HG02938 (cell line): Measurements from ENCODE around the gene AP2B1.

Source experiments
- ATAC-seq: cut with Tn5 transposase; IDR thresholded peaks from one replicate; pipeline ENCODE4 v1.9.1; 2021; ENCODE audit warnings: mild to moderate bottlenecking, moderate library complexity; ENCODE audit not compliant: unreplicated experiment

Gene AP2B1

GRCh38 chr17:35621768-35622167 is 34.6 kb downstream of the AP2B1 start:
- no peak for ATAC-seq

DNA sequence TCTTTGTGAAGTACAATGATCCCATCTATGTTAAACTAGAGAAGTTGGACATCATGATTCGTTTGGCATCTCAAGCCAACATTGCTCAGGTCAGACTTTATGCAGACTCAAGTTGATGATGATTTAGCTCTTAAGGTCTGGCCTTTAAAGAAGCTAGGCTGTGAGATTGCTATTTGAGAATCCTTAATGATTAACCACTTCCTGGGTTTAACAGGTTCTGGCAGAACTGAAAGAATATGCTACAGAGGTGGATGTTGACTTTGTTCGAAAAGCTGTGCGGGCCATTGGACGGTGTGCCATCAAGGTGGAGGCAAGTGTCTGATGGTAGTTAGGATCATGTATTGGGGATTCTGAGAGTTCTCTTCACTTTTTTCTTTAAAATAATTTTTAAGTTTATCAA is 40.3 kb downstream of the AP2B1 start:
- no peak for ATAC-seq

DNA sequence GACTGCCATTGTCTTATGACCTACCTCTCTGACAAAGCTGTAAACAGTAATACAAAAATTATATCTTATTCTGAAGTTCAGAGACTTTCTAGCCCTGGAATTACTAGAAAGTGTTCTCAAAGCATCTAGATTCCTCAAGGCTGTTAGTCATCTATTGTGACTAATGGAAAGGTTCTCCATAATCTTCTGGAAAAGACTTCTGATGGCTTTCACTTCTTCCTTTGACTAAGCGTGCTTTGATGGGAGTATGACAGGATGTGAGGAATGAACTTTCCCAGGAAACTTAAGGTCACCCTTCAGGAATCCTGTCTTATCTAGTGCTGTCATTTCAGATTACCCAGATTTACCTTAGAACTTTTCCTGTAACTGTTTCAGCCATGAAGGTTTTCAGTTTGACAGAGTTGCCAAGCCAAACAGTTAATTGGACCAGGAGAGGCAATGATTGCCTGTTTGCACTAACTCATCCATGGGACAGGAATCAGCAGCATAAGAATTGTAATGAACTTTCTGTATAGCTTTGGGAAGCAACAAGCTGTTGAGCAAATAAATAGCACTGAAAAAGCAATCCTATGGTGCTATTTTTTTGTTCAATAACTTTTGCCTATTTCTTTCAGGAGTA is 43.5 kb downstream of the AP2B1 start:
- no peak for ATAC-seq

DNA sequence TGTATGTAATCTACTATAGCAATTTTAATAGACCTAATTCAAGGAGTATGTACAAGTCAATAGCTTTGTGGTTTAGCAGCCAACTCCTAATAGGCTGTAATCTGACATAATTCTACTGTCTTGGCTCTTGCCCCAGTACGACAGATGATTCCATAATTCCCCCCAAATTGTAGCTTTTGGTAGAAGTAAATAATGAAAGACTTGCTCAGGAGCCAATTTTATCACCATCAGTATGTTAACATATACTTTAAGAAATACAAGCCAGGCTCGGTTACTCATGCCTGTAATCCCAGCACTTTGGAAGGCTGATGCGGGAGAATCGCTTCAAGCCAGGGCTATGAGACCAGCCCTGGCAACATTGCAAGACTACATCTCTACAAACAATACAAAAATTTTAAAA is 53.9 kb downstream of the AP2B1 start:
- ATAC-seq, result no peak

GRCh38 chr17:35645923-35646322 is 58.8 kb downstream of the AP2B1 start:
- ATAC-seq, result no peak

GRCh38 chr17:35651467-35651866 is 64.3 kb downstream of the AP2B1 start:
- no peak for ATAC-seq

GRCh38 chr17:35653619-35654361 is 66.7 kb downstream of the AP2B1 start:
- no peak for ATAC-seq

DNA sequence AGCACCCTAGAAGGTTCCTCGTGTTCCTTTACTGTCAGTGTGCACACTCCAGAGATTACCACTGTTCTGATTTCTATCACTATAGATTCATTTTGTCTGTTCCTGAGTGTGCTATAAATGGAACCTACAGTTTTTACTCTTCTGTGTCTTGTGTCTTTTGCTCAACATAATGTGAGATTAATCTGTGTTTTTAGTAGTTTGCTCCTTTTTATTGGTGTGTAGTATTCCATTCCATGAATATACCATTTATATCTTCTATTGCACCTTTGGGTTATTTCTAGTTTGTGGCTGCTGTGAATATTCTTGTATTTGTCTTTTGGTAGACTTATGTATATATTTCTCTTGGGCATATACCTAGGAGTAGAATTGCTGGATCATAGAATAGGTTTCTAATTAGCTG is 68.2 kb downstream of the AP2B1 start:
- ATAC-seq, result no peak

GRCh38 chr17:35660902-35661301 is 73.8 kb downstream of the AP2B1 start:
- no peak for ATAC-seq

- no peak for ATAC-seq
Observed at GRCh38 chr17:35664685-35665084, 77.6 kb downstream of the AP2B1 start.

GRCh38 chr17:35665662-35666061 is 78.5 kb downstream of the AP2B1 start:
- ATAC-seq, result no peak

- no peak for ATAC-seq
Observed at GRCh38 chr17:35666070-35666469, 78.9 kb downstream of the AP2B1 start.

GRCh38 chr17:35666967-35667532 is 79.9 kb downstream of the AP2B1 start:
- no peak for ATAC-seq

- no peak for ATAC-seq
Observed at GRCh38 chr17:35668802-35669201, 81.7 kb downstream of the AP2B1 start.

- no peak for ATAC-seq
Observed at GRCh38 chr17:35674552-35674951, 87.4 kb downstream of the AP2B1 start.

DNA sequence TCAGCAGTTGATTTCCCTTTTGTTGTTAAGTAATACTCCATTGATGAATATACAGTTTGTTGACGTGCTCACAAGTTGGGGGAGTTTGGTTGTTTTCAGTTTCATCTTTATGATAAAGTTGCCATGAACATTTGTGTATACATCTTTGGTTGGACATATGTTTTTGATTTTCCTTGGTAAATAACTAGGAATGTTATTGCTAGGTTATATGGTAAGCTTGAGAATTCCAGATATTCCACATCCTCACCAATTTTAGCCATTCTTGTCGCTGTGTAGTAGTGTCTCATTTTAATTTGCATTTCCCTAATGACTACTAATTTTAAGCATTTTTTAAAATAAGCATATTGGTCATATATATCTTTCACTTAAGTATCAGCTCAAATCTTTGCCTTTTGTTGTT is 89.3 kb downstream of the AP2B1 start:
- ATAC-seq, result no peak

DNA sequence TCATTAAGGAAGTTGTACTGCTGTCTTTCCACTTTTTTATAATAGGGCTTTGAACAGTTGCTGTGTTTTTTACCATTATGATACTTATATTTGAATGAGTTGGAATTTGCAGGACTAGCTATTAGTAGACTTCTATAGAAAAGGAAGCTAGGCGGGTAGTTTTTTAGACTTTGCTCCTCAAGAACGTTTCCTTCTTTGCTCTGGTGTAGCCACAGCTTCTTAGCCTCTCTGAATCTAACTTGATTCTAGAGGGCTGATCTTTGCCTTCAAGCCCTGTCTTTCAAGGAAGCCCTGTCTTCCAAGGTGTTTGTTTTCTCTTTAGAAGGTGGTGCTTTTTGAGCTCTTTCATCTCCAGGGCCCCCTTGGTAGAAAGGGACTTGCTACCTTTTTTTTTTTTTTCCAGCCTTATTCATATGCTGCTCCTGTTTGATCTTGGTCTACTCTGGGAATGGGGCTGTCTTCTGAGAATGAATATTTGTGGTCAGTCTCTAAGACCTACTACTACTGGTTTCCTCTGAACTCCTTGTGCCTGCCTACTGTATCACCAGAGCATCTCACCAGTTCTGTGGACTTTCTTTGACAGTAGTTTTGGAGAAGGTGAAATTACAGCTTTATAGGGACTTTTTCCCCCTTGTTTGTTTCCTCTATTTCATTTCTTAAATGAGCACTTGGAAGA is 92.0 kb downstream of the AP2B1 start:
- no peak for ATAC-seq

DNA sequence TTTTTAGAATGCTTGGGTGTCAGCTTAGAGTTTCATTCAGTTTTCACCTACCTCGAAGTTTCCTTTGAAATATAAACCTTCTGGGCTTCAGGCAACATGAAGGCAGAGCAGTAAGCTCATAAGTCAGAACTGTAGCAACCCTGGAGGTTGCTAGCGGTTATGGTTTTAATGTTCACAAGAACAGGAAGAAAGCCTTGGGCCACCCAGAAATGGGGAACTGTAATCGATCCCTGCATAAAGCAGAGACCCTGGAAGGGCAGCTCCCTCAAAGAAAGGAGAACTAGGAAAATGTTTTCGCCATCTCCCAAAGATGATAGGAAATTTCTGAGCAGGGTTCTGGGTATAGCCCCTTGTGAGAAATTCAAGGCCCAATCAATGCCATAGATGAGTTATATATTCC is 96.5 kb downstream of the AP2B1 start:
- ATAC-seq, result no peak

DNA sequence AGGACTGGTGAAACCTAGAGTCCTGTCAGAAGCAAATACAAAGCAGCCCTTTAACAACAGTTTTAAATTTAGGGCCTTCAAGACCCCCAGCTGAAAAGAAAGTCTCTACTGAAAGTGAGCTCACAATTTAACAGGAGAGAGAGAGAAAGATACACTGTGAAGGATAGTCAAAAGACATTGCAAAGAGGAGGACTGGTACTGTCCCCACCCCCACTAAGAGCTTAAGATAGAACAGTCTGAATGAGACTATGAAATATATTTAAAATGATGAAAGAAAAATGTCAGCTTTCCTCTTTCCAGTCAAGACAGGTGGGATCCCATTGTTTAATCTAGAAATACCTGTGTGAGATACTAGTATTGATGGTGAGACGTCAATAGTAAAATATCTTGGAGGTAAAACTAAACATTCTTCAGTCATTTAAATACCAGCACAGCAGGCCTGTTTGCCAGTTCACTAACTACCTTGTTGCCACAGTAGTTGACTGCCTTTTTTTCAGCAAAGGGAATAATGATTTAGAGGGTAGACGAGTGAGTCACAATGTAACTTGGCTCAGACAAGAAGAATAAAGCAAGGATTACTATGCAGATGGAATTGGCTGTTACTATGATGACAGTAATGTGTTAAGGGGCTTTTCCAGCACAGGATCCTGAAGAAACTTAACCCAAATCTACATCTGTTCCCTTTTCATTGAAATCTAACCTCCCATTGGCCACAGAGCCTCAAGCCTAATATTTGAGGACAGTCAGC is 97.1 kb downstream of the AP2B1 start:
- no peak for ATAC-seq

DNA sequence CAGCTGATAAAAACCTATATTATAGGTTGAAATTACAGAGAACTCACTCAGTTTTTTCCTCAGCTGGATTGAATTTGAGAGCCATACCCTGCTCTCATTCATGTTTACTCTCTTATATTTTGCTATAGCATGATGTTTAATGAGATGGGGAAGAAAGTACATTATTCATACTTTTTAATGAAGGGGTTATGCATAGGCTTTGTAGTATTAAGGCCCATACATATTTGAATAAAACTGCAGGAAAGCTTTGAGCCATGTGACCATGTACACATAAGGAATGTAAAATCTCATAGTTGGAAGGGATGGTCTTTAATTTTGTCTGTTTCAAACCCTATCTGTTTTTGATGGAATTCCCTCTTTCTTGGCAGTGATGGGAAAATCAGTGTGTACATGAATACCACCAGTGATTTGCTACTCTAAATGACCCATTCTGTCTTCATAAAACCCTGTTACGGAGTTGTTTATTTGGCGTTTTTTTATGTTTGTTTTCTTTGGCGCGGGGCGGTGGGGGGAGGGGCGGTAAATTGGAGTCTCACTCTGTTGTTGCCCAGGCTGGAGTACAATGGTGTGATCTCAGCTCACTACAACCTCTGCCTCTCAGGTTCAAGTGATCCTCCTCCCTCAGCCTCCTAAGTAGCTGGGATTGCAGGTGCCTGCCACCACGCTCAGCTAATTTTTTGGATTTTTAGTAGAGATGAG is 105.5 kb downstream of the AP2B1 start:
- ATAC-seq, result no peak

- ATAC-seq, result no peak
Observed at GRCh38 chr17:35693662-35694061, 106.5 kb downstream of the AP2B1 start.
